Colonic mucosa (tissue), 4 donors: ENCODE data around the gene MCTP1. TPM values are rescaled to one million over a fixed set of nuclear protein-coding genes. Genes with fewer than 3 reads are reported as not detected.
"Not testable (repeated sequence)": the region's sequence is repeated elsewhere in the genome, so short reads cannot be mapped to it uniquely, and the experiment has no call there.

Experiments used
- DNase-seq: peaks from one replicate; pipeline ENCODE4 v3.0.0-alpha.2; 2020
- H3K27ac ChIP-seq: fragments of 200-600 bp; one replicate; pipeline ENCODE4 v1.8.0; 2021
- H3K27me3 ChIP-seq: fragments of 200-600 bp; one replicate; pipeline ENCODE4 v1.8.0; 2021
- H3K36me3 ChIP-seq: fragments of 200-600 bp; one replicate; pipeline ENCODE4 v1.8.0; 2021
- H3K4me1 ChIP-seq: fragments of 200-600 bp; one replicate; pipeline ENCODE4 v1.8.0; 2021; ENCODE audit warnings: mild to moderate bottlenecking
- H3K4me3 ChIP-seq: fragments of 200-600 bp; one replicate; pipeline ENCODE4 v1.8.0; 2021
- H3K9ac ChIP-seq, 2 donors: one replicate each; pipeline ENCODE4 v1.7.0; 2013; ENCODE audit warnings: control low read depth in 2 of 2, low read depth in 2 of 2, low read length in 2 of 2
- H3K9me3 ChIP-seq: fragments of 200-600 bp; one replicate; pipeline ENCODE4 v1.8.0; 2021
- intact Hi-C: fragments of 100-400 bp; cut with DNase I; formaldehyde crosslinking; loops from one replicate; pipeline ENCODE4 v1.14.1; 2022
- total RNA-seq, 2 donors: library from RNA; stranded (reverse); fragmentation: NEBNext Ultra II Directional in 1 of 2; extraction: Animal tissue kit (Norgen Biotek cat#: 25700) in 1 of 2; gene quantifications; one replicate each; pipeline ENCODE4 v1.2.1, GENCODE V29; 2021
- TF ChIP-seq, protein P1 (sequence below): fragments of 200-600 bp; IDR thresholded peaks from one replicate; pipeline ENCODE4 v1.8.0; 2022; ENCODE audit warnings: antibody characterized with exemption, mild to moderate bottlenecking
- donor health status: healthy.
- donor health status: DM: no; HTN: no; CAD: no.
- donor health status: DM: no; HTN: no; CAD: no.

The MCTP1 gene
- total RNA-seq, 2 donors from 2014 or later = 2.8 to 10.3 TPM

DNA sequence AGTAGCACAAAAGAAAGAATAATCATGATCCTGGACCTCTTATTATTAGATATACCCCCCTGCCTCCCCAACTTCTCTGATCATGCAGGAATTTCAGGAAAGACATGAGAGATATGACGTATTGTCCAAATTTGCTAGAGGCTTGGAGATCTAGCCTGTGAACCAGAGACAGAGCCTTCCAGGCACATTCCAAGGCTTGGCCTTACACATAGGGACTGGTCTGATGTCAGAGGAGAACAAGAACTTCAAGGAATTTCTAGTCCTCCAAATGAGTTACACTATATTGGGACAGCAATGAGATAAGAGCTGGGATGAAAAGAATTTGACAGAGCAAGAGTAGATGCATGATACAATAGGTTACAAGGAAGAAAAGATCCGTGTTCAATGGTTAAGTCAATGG lies 67.0 kb downstream of the MCTP1 start:
- H3K27ac ChIP-seq = no peak overlapping the region
- H3K9ac ChIP-seq = no peak overlapping the region
- H3K4me1 ChIP-seq = no peaks in the 10 kb centered on the region
- DNase-seq = no peak
- TF ChIP-seq, protein P1, sequence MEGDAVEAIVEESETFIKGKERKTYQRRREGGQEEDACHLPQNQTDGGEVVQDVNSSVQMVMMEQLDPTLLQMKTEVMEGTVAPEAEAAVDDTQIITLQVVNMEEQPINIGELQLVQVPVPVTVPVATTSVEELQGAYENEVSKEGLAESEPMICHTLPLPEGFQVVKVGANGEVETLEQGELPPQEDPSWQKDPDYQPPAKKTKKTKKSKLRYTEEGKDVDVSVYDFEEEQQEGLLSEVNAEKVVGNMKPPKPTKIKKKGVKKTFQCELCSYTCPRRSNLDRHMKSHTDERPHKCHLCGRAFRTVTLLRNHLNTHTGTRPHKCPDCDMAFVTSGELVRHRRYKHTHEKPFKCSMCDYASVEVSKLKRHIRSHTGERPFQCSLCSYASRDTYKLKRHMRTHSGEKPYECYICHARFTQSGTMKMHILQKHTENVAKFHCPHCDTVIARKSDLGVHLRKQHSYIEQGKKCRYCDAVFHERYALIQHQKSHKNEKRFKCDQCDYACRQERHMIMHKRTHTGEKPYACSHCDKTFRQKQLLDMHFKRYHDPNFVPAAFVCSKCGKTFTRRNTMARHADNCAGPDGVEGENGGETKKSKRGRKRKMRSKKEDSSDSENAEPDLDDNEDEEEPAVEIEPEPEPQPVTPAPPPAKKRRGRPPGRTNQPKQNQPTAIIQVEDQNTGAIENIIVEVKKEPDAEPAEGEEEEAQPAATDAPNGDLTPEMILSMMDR = no peak
- no peaks in the 10 kb centered on the region for H3K9me3 ChIP-seq
- intact Hi-C loops = no loop called here
- no peaks in the 10 kb centered on the region for H3K36me3 ChIP-seq
- H3K27me3 ChIP-seq = no peaks in the 10 kb centered on the region
- H3K4me3 ChIP-seq = no peak overlapping the region

DNA sequence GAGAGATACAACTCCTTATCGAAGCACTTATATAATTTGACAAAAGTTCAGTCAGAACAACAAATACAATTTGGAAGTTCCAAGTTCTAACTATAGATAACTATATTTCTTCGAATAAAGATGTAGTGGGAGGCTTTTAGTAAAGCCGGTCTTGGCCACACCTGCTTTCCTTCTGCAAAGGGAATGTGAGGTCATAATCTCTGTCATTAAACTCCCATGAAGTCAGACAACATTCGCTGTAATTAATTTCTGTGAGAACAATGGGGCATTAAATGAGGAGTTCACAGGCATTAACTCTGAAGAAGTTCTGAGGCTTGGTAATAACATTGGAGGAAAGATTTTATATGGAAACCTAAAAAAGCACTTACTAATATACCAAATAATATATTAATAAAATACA lies 67.5 kb downstream of the MCTP1 start:
- intact Hi-C loops = no loop called here
- H3K27me3 ChIP-seq = no peaks in the 10 kb centered on the region
- TF ChIP-seq, protein P1 = no peak

DNA sequence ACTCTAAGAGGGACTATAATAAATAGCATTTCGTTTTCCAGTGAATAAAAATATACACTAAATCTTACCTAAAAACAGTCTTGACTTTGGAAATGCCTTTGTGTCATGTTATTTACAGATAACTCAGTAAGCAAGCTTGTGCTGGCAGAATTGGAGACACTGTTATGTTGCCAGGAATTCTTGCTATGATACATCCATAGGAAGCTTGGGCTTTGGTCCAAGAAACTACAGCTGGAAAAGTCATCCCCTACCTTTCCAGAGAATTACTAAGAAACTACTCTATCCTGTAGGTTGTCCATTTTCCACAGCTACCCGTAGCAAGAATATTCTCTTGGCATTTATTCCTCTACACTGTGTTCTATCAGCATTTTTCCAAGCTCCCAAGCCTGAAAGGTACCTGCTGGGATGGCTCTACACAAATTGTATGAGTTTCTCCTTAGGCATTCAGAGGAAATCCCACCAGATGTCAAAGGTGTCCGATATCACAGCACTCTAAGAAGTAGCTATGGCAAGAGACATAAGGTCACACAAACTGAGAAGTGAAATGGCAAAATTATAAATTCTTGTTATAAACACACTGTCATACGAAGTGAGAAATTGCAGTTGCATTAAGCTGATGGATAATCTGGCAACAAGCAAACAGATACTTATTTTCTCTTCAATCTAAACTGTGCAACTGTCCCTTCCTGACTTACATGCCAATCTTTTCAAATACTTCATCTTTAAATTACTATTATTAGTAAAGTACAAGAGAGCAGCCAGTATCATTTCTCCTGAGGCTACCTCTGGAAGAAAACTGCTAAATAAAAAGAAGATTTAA lies 68.5 kb downstream of the MCTP1 start:
- no peak for DNase-seq
- intact Hi-C loops = no loop called here
- H3K9ac ChIP-seq = no peak overlapping the region
- no peak overlapping the region for H3K4me3 ChIP-seq
- no peak overlapping the region for H3K27ac ChIP-seq
- H3K36me3 ChIP-seq = no peaks in the 10 kb centered on the region
- no peaks in the 10 kb centered on the region for H3K9me3 ChIP-seq
- no peaks in the 10 kb centered on the region for H3K4me1 ChIP-seq
- no peaks in the 10 kb centered on the region for H3K27me3 ChIP-seq
- TF ChIP-seq, protein P1 = no peak

More for the DNA sequence above, 67.5 kb downstream of the MCTP1 start:
- Histone ChIP-seq H3K36me3 (no peaks in the 10 kb centered on the region), H3K9me3 (no peaks in the 10 kb centered on the region), H3K4me1 (no peaks in the 10 kb centered on the region), H3K9ac (no peak overlapping the region), H3K4me3 (no peak overlapping the region), H3K27ac (no peak overlapping the region)
- DNase-seq = no peak

DNA sequence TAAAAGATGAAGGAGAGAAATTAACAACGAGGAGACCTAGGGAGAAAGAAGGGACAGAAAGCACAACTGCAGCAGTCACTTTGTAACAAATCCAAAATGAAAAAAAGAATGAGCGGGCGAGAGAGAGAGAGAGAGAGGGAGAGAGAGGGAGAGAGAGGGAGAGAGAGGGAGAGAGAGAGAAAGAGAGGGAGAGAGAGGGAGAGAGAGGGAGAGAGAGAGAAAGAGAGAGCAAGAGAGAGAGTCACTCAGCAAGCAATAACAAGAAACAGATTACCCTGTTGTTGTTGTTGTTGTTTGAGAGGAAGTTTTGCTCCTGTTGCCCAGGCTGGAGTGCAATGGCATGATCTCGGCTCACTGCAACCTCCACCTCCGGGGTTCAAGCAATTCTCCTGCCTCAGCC lies 77.1 kb downstream of the MCTP1 start:
- H3K9ac ChIP-seq, H3K4me3 ChIP-seq, H3K27me3 ChIP-seq, H3K36me3 ChIP-seq, H3K27ac ChIP-seq, H3K4me1 ChIP-seq, H3K9me3 ChIP-seq, DNase-seq, intact Hi-C loops: not testable (repeated sequence)

DNA sequence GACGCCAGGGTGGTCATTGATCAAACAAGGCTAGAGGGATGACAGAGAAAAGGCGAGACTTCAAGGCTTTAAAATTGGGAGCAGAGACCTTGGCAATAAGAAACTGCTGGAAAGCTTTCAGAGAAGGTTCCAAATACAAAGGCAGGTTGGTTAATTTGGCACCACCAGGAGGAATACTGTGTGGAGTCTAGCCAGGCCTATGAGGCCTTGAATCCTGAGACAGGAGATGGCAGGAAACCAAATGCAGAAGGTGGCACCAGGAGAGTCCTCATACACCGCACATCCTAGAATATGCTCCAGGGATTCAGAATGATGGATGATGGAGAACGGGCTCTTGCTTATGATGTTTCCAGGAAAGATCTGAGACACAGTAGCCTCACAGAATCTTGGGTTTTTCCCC lies 90.0 kb downstream of the MCTP1 start:
- Histone ChIP-seq H3K27me3 (no peaks in the 10 kb centered on the region), H3K4me1 (no peaks in the 10 kb centered on the region), H3K9me3 (no peaks in the 10 kb centered on the region), H3K36me3 (no peaks in the 10 kb centered on the region), H3K9ac (no peak overlapping the region), H3K4me3 (no peak overlapping the region), H3K27ac (no peak overlapping the region)
- intact Hi-C loops = no loop called here
- TF ChIP-seq, protein P1 = no peak
- DNase-seq = no peak

DNA sequence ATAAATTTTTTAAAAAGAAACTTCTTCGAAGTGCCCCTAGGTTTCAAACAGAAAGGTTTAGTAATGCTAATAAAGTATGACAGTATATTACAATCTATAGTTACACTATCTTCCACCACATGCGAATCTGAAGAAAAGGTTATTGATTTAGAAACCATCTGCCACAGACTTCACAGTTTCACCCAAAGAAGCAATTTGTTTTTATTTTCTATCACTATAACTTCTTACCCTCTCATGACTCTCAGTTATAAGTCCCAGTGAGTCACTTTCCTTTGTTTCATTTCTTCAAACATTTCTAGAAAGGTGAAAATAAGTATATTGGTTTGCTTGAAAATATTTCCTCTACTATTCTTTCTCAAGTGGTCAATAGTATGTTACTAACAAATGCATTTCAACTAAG lies 93.6 kb downstream of the MCTP1 start:
- Histone ChIP-seq H3K4me3 (no peak overlapping the region), H3K27ac (no peak overlapping the region), H3K27me3 (no peaks in the 10 kb centered on the region), H3K9me3 (no peaks in the 10 kb centered on the region), H3K4me1 (no peaks in the 10 kb centered on the region), H3K9ac (no peak overlapping the region), H3K36me3 (no peaks in the 10 kb centered on the region)
- TF ChIP-seq, protein P1 = no peak
- no peak for DNase-seq
- intact Hi-C loops = no loop called here
